Pancreas (tissue), 10 donors: ENCODE measurements around the gene GBF1. TPM values are rescaled to one million over a fixed set of nuclear protein-coding genes. Genes with fewer than 3 reads are reported as not detected.

ENCODE experiments used
- ATAC-seq, 4 donors: fragments of 200-7000 bp; cut with Tn5 transposase; one replicate each; pipeline versions ENCODE4 v1.8.0 to v1.9.1; 2020; ENCODE audit warnings: mild to moderate bottlenecking in 4 of 4, moderate library complexity in 4 of 4
- DNase-seq, 6 donors: peaks; one replicate each; pipeline ENCODE4 v3.0.0-alpha.2; 2020
- FAIRE-seq: peaks from 2 replicates; lab custom pipeline; 2012; peaks lifted over from hg19 to GRCh38; lab: Jason Lieb, UNC
- H3K27ac ChIP-seq, 4 donors: fragments of 200-600 bp; sonication (generic); 1 replicate in 3 of 4; 2 replicates in 1 of 4; pipeline versions ENCODE4 v1.5.0 to v1.8.0; 2020
- H3K27me3 ChIP-seq, 4 donors: fragments of 200-600 bp; one replicate each; pipeline ENCODE4 v1.8.0; 2021
- H3K36me3 ChIP-seq, 3 donors: fragments of 200-600 bp; sonication (generic) in 1 of 3; one replicate each; pipeline versions ENCODE4 v1.5.0 to v1.8.0; 2020 to 2021
- H3K4me1 ChIP-seq, 3 donors: fragments of 200-600 bp; one replicate each; pipeline ENCODE4 v1.8.0; 2021
- H3K4me3 ChIP-seq, 4 donors: fragments of 200-600 bp; sonication (generic) in 2 of 4; one replicate each; pipeline versions ENCODE4 v1.5.0 to v1.8.0; 2020 to 2021
- H3K9me3 ChIP-seq, 4 donors: fragments of 200-600 bp; one replicate each; pipeline ENCODE4 v1.8.0; 2021
- WGBS, 2 donors: extraction: QIAGEN DNeasy Blood & Tissue Kit; methylation state at CpG; one replicate each; pipeline ENCODE4 v1.1.7; 2013; 5-methylcytosine and 5-hydroxymethylcytosine counted together
- intact Hi-C, 3 donors: fragments of 100-400 bp; cut with DNase I; formaldehyde crosslinking; loops; one replicate each; pipeline versions ENCODE4 v1.11.1 to v1.14.2; 2022
- polyA plus RNA-seq, 2 donors: library from polyadenylated mRNA; stranded (reverse); fragments of 200-250 nt; gene quantifications; one replicate each; pipeline ENCODE4 v1.2.3, GENCODE V29; 2013
- total RNA-seq, 6 donors: library from RNA; stranded (reverse); fragmentation: NEBNext Ultra II Directional in 4 of 6; extraction: Animal tissue kit (Norgen Biotek cat#: 25700) in 4 of 6; gene quantifications; one replicate each; pipeline versions ENCODE4 v1.2.1 to v1.2.4, GENCODE V29; 2021 to 2023
- TF ChIP-seq, protein P1 (sequence below), 4 donors: fragments of 200-600 bp; sonication (generic) in 3 of 4; IDR thresholded peaks; one replicate each; pipeline versions ENCODE4 v1.5.0 to v1.8.0; 2021; ENCODE audit warnings: antibody characterized with exemption in 4 of 4
- donor health status: healthy with polysubstance abuse.
- donor health status: DM: no; HTN: no; CAD: no; lungs with moderate emphysema.
- donor health status: DM: no; HTN: no; CAD: no.
- donor health status: control.
- donor health status: control.
- donor health status: Bipolar disorder and iron deficiency.
- donor health status: DM: yes; HTN: yes; CAD: no.
- donor health status: DM: no; HTN: no; CAD: no.
- donor health status: DM: no; HTN: no; CAD: no.
- donor health status: DM: yes; HTN: yes; CAD: no.

GBF1 gene
- total and polyA plus RNA-seq, 8 donors, result 14.9 to 27.6 (median 18.2) TPM

DNA sequence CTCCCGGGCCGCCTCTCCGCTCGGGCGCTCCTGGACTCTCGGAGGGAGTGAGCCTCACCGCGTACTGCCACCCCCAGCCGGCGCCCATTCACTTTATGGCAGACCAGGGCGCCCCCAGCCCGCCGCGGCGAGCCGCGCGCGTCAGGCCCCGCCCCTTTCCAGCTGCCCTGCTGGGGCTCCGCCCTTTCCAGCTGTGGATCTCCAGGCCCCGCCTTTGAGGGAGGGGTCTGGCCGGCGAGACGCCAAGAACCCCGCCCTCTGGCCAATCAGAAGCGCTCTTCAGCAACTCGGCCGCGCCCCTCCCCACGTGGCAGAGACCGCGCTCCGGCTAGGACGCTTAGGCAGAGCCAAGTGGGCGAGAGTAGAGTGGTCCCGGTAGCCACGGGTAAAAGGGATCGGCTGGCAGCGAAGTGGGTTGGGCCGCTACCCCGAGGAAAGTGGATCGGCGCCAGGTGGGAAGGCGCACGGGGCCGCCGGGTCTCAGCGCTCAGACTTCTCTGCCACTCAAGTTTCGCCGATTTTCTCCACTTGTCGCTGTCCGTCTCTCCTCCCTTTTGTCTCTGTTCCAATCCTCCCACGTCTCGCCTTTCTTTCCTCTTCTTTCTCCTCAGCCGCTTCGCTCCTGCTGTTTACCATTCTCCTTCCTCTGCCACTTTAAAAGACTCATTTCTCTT lies 3.8 kb upstream of the GBF1 start, which contains the start of gene PITX3:
PITX3 (minus strand) TSS at position 69 of the 674 bp plus-strand sequence. CDS start 9,432 bp downstream, outside the sequence.
- Histone ChIP-seq H3K36me3 (no peaks in the 10 kb centered on the region), H3K27me3 (no peaks in the 10 kb centered on the region), H3K27ac (no peak within 1 kb of the TSS), H3K4me1 (peaks cover 0 to 6% (median 0%) of the 10 kb centered on the region in 3 donors), H3K4me3 (peak within 1 kb of the TSS; percentile 38 to 49 (median 43)), H3K9me3 (no peaks in the 10 kb centered on the region)
- FAIRE-seq, result no peak
- peak; percentile 51 to 80 (median 68) for ATAC-seq
- intact Hi-C loops, result no loop called here
- 3% methylated on average over 53 to 57 of the region's 57 CpGs for WGBS, 2 donors
- TF ChIP-seq, protein P1, sequence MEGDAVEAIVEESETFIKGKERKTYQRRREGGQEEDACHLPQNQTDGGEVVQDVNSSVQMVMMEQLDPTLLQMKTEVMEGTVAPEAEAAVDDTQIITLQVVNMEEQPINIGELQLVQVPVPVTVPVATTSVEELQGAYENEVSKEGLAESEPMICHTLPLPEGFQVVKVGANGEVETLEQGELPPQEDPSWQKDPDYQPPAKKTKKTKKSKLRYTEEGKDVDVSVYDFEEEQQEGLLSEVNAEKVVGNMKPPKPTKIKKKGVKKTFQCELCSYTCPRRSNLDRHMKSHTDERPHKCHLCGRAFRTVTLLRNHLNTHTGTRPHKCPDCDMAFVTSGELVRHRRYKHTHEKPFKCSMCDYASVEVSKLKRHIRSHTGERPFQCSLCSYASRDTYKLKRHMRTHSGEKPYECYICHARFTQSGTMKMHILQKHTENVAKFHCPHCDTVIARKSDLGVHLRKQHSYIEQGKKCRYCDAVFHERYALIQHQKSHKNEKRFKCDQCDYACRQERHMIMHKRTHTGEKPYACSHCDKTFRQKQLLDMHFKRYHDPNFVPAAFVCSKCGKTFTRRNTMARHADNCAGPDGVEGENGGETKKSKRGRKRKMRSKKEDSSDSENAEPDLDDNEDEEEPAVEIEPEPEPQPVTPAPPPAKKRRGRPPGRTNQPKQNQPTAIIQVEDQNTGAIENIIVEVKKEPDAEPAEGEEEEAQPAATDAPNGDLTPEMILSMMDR (IDR thresholded peaks at IDR 0.05), result no peak
- DNase-seq, result peak; percentile 82 to 94 (median 92)

DNA sequence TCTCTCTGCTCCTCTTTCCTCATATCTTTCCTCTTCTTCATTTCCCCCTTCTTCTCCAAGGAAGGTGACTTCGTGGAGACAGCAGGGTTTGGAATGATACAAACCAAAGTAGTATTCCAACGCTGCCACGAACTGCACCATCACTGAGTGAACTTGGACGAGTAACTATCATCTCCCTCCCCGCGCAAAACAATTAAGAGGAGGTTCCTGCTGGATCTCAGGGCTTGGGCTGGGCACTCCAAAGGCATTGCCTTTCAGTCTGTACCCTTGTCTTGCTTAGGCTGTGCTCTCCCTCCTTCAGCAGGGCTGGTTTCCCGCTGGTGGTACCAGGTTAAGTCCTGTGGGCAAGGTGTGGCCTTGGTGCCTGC lies 3.2 kb upstream of the GBF1 start:
- Histone ChIP-seq H3K4me1 (peaks cover 4 to 12% (median 5%) of the 10 kb centered on the region in 3 donors), H3K4me3 (peak overlapping the region; percentile 38 to 49 (median 43)), H3K27me3 (no peaks in the 10 kb centered on the region), H3K36me3 (no peaks in the 10 kb centered on the region), H3K9me3 (no peaks in the 10 kb centered on the region), H3K27ac (no peak overlapping the region)
- FAIRE-seq, result no peak
- ATAC-seq, result no peak
- intact Hi-C loops, result no loop called here
- DNase-seq, result no peak
- TF ChIP-seq, protein P1 (IDR thresholded peaks at IDR 0.05), result no peak
- 38 to 39% methylated on average over 7 of the region's 7 CpGs for WGBS, 2 donors

DNA sequence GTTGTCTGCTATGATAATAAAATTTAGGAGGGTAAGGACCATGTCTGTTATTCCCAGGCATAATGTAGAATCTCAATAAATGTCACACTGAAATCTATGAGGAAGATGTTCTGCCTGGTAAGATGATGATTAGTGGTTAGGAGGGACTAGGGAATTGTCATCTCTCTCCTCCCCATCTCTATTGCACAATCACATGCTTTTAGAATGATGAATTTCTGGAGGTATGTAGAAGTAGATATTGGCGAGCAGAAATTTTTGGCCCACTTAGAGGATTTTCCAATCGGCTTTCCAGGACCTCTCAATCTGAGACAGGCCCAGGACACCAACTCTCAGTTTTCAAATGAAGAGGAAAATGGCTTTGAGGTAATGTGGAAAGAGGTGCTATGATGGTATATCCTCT lies 2.0 kb upstream of the GBF1 start:
- TF ChIP-seq, protein P1 (IDR thresholded peaks at IDR 0.05), result no peak
- 64 to 70% methylated on average over 2 of the region's 2 CpGs for WGBS, 2 donors
- Histone ChIP-seq H3K36me3 (no peaks in the 10 kb centered on the region), H3K27me3 (no peaks in the 10 kb centered on the region), H3K9me3 (no peaks in the 10 kb centered on the region), H3K27ac (no peak overlapping the region), H3K4me1 (peaks cover 13 to 22% (median 16%) of the 10 kb centered on the region in 3 donors), H3K4me3 (no peak overlapping the region)
- DNase-seq (no peak), ATAC-seq (no peak), FAIRE-seq (no peak)
- intact Hi-C loops, result no loop called here

DNA sequence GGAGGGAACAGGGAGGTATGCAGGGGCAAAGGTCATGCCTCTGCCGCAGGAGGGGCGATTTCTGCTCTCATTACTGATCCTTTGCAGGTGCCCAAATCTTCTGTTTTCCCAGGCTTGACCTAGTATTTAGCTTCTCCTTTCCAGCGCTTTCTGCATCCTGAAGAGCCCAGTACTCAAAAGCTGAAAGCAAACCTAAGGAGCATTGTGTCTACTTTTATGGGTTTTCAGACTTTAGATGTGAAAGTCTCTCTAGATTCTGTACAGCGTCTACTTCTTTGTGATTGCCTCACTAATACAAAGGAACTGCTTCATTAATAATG lies 560 bp downstream of the GBF1 start:
- FAIRE-seq (no peak), DNase-seq (no peak), ATAC-seq (peak in 3 of 4 donors; percentile 2 to 6 (median 4))
- Histone ChIP-seq H3K4me3 (peak overlapping the region; percentile 61 to 84 (median 77)), H3K36me3 (no peaks in the 10 kb centered on the region), H3K27ac (peak overlapping the region; percentile 66 to 78 (median 70)), H3K9me3 (no peaks in the 10 kb centered on the region), H3K27me3 (no peaks in the 10 kb centered on the region), H3K4me1 (peaks cover 20 to 30% (median 21%) of the 10 kb centered on the region in 3 donors)
- TF ChIP-seq, protein P1 (IDR thresholded peaks at IDR 0.05), result no peak
- WGBS, 2 donors, result 0 to 2% methylated on average over 4 of the region's 4 CpGs
- intact Hi-C loops, result no loop called here

DNA sequence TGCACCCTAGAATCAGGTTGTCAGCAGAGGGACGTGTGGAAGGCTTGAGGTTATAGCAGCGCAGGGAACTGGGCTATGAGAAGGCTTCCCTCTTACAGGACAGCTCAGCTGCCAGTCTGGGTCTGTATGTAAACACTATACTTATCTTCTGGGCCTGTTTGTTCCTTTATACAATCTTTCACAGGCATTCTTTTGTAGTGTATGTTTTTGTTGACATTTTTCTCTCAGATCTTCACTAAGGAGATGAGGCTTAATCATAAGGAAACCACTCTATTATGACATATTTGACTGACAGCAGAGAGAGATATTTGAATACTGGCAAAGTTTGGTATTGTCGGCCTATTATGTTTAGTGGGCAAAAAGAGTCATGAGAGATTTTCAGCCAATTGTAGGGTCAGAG lies 929 bp downstream of the GBF1 start:
- peak overlapping the region in 1 of 4 donors; percentile 66 for H3K27ac ChIP-seq
- FAIRE-seq, result no peak

More for the DNA sequence above, 929 bp downstream of the GBF1 start:
- no peaks in the 10 kb centered on the region for H3K27me3 ChIP-seq
- no peaks in the 10 kb centered on the region for H3K9me3 ChIP-seq
- TF ChIP-seq, protein P1 (IDR thresholded peaks at IDR 0.05), result no peak
- intact Hi-C loops, result no loop called here
- no peaks in the 10 kb centered on the region for H3K36me3 ChIP-seq
- ATAC-seq (no peak), DNase-seq (no peak)
- peak overlapping the region; percentile 61 to 84 (median 77) for H3K4me3 ChIP-seq
- 7 to 13% methylated on average over 3 of the region's 3 CpGs for WGBS, 2 donors
- H3K4me1 ChIP-seq, result peaks cover 20 to 30% (median 21%) of the 10 kb centered on the region in 3 donors
